ENCODE data around the gene KLHDC7A. TPM values are rescaled to one million over a fixed set of nuclear protein-coding genes. Genes with fewer than 3 reads are reported as not detected.

The KLHDC7A gene
- total and polyA plus RNA-seq, 3 experiments from 2014 or later, result not detected

DNA sequence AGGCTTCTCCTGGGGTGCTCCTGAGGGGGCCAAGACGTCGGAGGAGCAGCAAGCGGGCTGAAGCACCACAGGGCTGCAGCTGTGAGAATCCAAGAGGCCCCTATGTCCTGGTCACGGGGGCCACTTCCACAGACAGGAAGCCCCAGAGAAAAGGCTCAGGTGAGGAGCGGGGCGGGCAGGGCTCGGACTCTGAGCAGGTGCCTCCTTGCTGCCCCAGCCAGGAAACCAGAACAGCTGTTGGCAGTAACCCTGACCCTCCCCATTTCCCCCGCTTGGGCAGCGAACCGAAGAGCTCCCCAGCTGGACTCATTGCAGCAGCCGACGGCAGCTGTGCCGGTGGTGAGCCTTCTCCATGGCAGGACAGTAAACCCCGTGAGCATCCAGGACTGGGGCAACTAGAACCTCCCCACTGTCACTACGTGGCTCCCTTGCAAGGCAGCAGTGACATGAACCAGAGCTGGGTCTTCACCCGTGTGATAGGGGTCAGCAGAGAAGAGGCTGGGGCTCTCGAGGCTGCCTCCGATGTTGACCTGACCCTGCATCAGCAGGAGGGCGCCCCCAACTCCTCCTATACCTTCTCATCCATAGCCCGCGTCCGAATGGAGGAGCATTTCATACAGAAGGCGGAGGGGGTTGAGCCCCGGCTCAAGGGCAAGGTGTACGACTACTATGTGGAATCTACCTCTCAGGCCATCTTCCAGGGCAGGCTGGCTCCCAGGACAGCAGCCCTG is 625 bp downstream of the KLHDC7A start:
- no peaks in the 10 kb centered on the region for H3K36me3 Mint-ChIP-seq
- no peak overlapping the region for H3K4me3 Mint-ChIP-seq
- Histone ChIP-seq H3K4me1 (ENCODE audit: insufficient read depth, low read length) (no peaks in the 10 kb centered on the region), H3K27me3 (ENCODE audit: insufficient read depth, low read length, poor library complexity, severe bottlenecking) (no peaks in the 10 kb centered on the region), H3K36me3 (ENCODE audit: insufficient read depth, low read length) (no peaks in the 10 kb centered on the region), H3K27ac (ENCODE audit: low read depth, low read length) (no peak overlapping the region), H3K9me3 (ENCODE audit: low read length) (no peaks in the 10 kb centered on the region), H3K4me3 (ENCODE audit: low read length) (no peak overlapping the region)
- H3K9me3 Mint-ChIP-seq, result no peaks in the 10 kb centered on the region
- DNase-seq, result no peak
- ChIA-PET CTCF (no interaction called here), POLR2A (no interaction called here)
- H3K27me3 Mint-ChIP-seq, result peaks cover 4 to 14% of the 10 kb centered on the region in 2 donors
- H3K27ac Mint-ChIP-seq, result no peak overlapping the region
- peaks cover 0 to 12% (median 0%) of the 10 kb centered on the region in 3 donors for H3K4me1 Mint-ChIP-seq

GRCh38 chr1:18481921-18482701 is 1.4 kb downstream of the KLHDC7A start:
- POLR2A ChIA-PET, result no interaction called here
- Histone ChIP-seq H3K27ac (ENCODE audit: low read depth, low read length) (no peak overlapping the region), H3K36me3 (ENCODE audit: insufficient read depth, low read length) (no peaks in the 10 kb centered on the region), H3K27me3 (ENCODE audit: insufficient read depth, low read length, poor library complexity, severe bottlenecking) (no peaks in the 10 kb centered on the region), H3K9me3 (ENCODE audit: low read length) (no peaks in the 10 kb centered on the region), H3K4me1 (ENCODE audit: insufficient read depth, low read length) (no peaks in the 10 kb centered on the region), H3K4me3 (ENCODE audit: low read length) (no peak overlapping the region)
- Mint-ChIP-seq H3K27me3 (peaks cover 4 to 14% of the 10 kb centered on the region in 2 donors), H3K27ac (no peak overlapping the region), H3K9me3 (no peaks in the 10 kb centered on the region), H3K4me1 (peaks cover 0 to 12% (median 0%) of the 10 kb centered on the region in 3 donors), H3K4me3 (no peak overlapping the region), H3K36me3 (no peaks in the 10 kb centered on the region)
- no peak for DNase-seq
- CTCF ChIA-PET, result no interaction called here

DNA sequence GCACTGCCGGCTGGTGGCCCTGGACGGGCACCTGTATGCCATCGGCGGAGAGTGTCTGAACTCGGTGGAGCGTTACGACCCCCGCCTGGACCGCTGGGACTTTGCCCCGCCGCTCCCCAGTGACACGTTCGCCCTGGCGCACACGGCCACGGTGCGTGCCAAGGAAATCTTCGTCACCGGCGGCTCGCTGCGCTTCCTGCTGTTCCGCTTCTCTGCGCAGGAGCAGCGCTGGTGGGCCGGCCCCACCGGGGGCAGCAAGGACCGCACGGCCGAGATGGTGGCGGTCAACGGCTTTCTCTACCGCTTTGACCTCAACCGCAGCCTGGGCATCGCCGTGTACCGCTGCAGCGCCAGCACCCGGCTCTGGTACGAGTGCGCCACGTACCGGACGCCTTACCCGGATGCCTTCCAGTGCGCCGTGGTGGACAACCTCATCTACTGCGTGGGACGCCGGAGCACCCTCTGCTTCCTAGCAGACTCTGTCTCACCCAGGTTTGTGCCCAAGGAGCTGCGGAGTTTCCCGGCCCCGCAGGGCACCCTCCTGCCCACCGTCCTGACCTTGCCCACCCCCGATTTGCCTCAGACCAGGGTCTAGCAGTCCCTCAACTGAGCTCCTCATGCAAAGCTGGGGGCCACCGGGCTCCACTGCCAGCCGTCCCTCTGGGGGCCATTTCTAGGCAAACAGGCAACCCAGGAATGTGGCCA is 2.1 kb downstream of the KLHDC7A start:
- ChIA-PET POLR2A (no interaction called here), CTCF (no interaction called here)
- Mint-ChIP-seq H3K4me3 (no peak overlapping the region), H3K4me1 (peaks cover 0 to 12% (median 0%) of the 10 kb centered on the region in 3 donors), H3K27me3 (peaks cover 4 to 11% of the 10 kb centered on the region in 2 donors), H3K9me3 (peaks cover 0 to 2% (median 0%) of the 10 kb centered on the region in 5 donors), H3K27ac (no peak overlapping the region), H3K36me3 (no peaks in the 10 kb centered on the region)
- Histone ChIP-seq H3K36me3 (ENCODE audit: insufficient read depth, low read length) (no peaks in the 10 kb centered on the region), H3K4me1 (ENCODE audit: insufficient read depth, low read length) (no peaks in the 10 kb centered on the region), H3K9me3 (ENCODE audit: low read length) (no peaks in the 10 kb centered on the region), H3K27me3 (ENCODE audit: insufficient read depth, low read length, poor library complexity, severe bottlenecking) (no peaks in the 10 kb centered on the region), H3K27ac (ENCODE audit: low read depth, low read length) (no peak overlapping the region), H3K4me3 (ENCODE audit: low read length) (no peak overlapping the region)
- no peak for DNase-seq

DNA sequence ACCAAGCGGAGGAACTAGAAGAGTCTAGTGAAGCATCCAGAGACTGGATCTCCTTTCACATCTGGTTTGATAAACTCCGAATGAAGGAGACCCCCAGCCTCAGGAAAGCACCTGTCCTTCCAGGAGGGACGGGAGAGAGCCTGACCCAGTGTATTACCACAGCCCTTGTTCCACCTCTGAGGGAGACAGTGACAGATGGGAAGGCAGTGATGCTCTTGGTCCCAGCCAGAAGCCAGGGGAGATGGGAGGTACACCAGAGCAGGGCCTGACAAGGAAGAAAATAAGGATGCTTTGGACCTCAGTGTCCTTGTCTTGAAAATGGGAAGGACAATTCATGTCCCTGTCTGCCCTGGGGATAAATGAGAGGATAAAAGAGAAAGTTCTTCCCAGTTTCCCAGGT is 3.5 kb downstream of the KLHDC7A start:
- CTCF ChIA-PET, result no interaction called here
- H3K4me3 Mint-ChIP-seq, result no peak overlapping the region

GRCh38 chr1:18484721-18485120 is 4.0 kb downstream of the KLHDC7A start:
- Histone ChIP-seq H3K4me3 (ENCODE audit: low read length) (no peak overlapping the region), H3K27ac (ENCODE audit: low read depth, low read length) (no peak overlapping the region), H3K36me3 (ENCODE audit: insufficient read depth, low read length) (no peaks in the 10 kb centered on the region), H3K27me3 (ENCODE audit: insufficient read depth, low read length, poor library complexity, severe bottlenecking) (no peaks in the 10 kb centered on the region), H3K9me3 (ENCODE audit: low read length) (no peaks in the 10 kb centered on the region), H3K4me1 (ENCODE audit: insufficient read depth, low read length) (no peaks in the 10 kb centered on the region)
- ChIA-PET POLR2A (no interaction called here), CTCF (no interaction called here)
- Mint-ChIP-seq H3K27me3 (peaks cover 1 to 14% of the 10 kb centered on the region in 2 donors), H3K4me3 (no peak overlapping the region), H3K36me3 (no peaks in the 10 kb centered on the region), H3K9me3 (peaks cover 0 to 2% (median 0%) of the 10 kb centered on the region in 5 donors), H3K27ac (peak overlapping the region in 1 of 8 donors; percentile 69), H3K4me1 (peaks cover 0 to 3% (median 0%) of the 10 kb centered on the region in 3 donors)
- DNase-seq, result no peak

More for the DNA sequence above, 3.5 kb downstream of the KLHDC7A start:
- POLR2A ChIA-PET, result no interaction called here
- H3K36me3 Mint-ChIP-seq, result no peaks in the 10 kb centered on the region
- Histone ChIP-seq H3K36me3 (ENCODE audit: insufficient read depth, low read length) (no peaks in the 10 kb centered on the region), H3K9me3 (ENCODE audit: low read length) (no peaks in the 10 kb centered on the region), H3K4me3 (ENCODE audit: low read length) (no peak overlapping the region), H3K4me1 (ENCODE audit: insufficient read depth, low read length) (no peaks in the 10 kb centered on the region), H3K27ac (ENCODE audit: low read depth, low read length) (no peak overlapping the region), H3K27me3 (ENCODE audit: insufficient read depth, low read length, poor library complexity, severe bottlenecking) (no peaks in the 10 kb centered on the region)
- no peak for DNase-seq
- peaks cover 4 to 12% of the 10 kb centered on the region in 2 donors for H3K27me3 Mint-ChIP-seq
- H3K27ac Mint-ChIP-seq, result peak overlapping the region in 1 of 8 donors; percentile 69
- peaks cover 0 to 7% (median 0%) of the 10 kb centered on the region in 3 donors for H3K4me1 Mint-ChIP-seq
- H3K9me3 Mint-ChIP-seq, result peaks cover 0 to 2% (median 0%) of the 10 kb centered on the region in 5 donors

- Mint-ChIP-seq H3K27ac (no peak overlapping the region), H3K4me3 (no peak overlapping the region), H3K4me1 (no peaks in the 10 kb centered on the region), H3K36me3 (no peaks in the 10 kb centered on the region), H3K9me3 (peaks cover 0 to 2% (median 0%) of the 10 kb centered on the region in 5 donors), H3K27me3 (peaks cover 1 to 9% of the 10 kb centered on the region in 2 donors)
- H3K27me3 ChIP-seq (ENCODE audit: insufficient read depth, low read length, poor library complexity, severe bottlenecking), result no peaks in the 10 kb centered on the region
- no peak overlapping the region for H3K4me3 ChIP-seq (ENCODE audit: low read length)
- DNase-seq, result no peak
- no peak overlapping the region for H3K27ac ChIP-seq (ENCODE audit: low read depth, low read length)
- CTCF ChIA-PET, result no interaction called here
- no peaks in the 10 kb centered on the region for H3K36me3 ChIP-seq (ENCODE audit: insufficient read depth, low read length)
- POLR2A ChIA-PET, result no interaction called here
- no peaks in the 10 kb centered on the region for H3K4me1 ChIP-seq (ENCODE audit: insufficient read depth, low read length)
- no peaks in the 10 kb centered on the region for H3K9me3 ChIP-seq (ENCODE audit: low read length)
Observed at GRCh38 chr1:18485227-18485626, 4.5 kb downstream of the KLHDC7A start.

GRCh38 chr1:18486195-18486594 is 5.5 kb downstream of the KLHDC7A start:
- no peaks in the 10 kb centered on the region for H3K4me1 Mint-ChIP-seq
- H3K4me3 Mint-ChIP-seq, result no peak overlapping the region
- no peaks in the 10 kb centered on the region for H3K4me1 ChIP-seq (ENCODE audit: insufficient read depth, low read length)
- CTCF ChIA-PET, result no interaction called here
- peaks cover 0 to 2% (median 0%) of the 10 kb centered on the region in 5 donors for H3K9me3 Mint-ChIP-seq
- H3K27ac Mint-ChIP-seq, result no peak overlapping the region
- H3K27me3 ChIP-seq (ENCODE audit: insufficient read depth, low read length, poor library complexity, severe bottlenecking), result no peaks in the 10 kb centered on the region
- DNase-seq, result no peak
- no peaks in the 10 kb centered on the region for H3K36me3 ChIP-seq (ENCODE audit: insufficient read depth, low read length)
- no peak overlapping the region for H3K27ac ChIP-seq (ENCODE audit: low read depth, low read length)
- no peaks in the 10 kb centered on the region for H3K9me3 ChIP-seq (ENCODE audit: low read length)
- H3K36me3 Mint-ChIP-seq, result no peaks in the 10 kb centered on the region
- H3K4me3 ChIP-seq (ENCODE audit: low read length), result no peak overlapping the region
- H3K27me3 Mint-ChIP-seq, result peaks cover 7 to 8% of the 10 kb centered on the region in 2 donors
- POLR2A ChIA-PET, result no interaction called here

Measured in CD8-positive, alpha-beta memory T cell (primary cell).